ENCODE measurements around the gene PHKA2. TPM values are rescaled to one million over a fixed set of nuclear protein-coding genes. Genes with fewer than 3 reads are reported as not detected.

Gene PHKA2
- total RNA-seq, 4 donors from 2014 or later, result 17.4 to 30.0 (median 20.2) TPM

GRCh38 chrX:18964026-18964425 lies 19.9 kb downstream of the PHKA2 start:
- 64 to 65% methylated on average over 4 of the region's 4 CpGs for WGBS, 2 donors
- Histone ChIP-seq H3K27me3 (no peaks in the 10 kb centered on the region), H3K4me1 (no peaks in the 10 kb centered on the region), H3K27ac (no peak overlapping the region), H3K9me3 (no peaks in the 10 kb centered on the region), H3K36me3 (no peaks in the 10 kb centered on the region), H3K4me3 (replicated peaks in 1 of 3) (no peak overlapping the region)
- no peak for DNase-seq
- intact Hi-C loops (cut with DNase I), result no loop called here
- TF ChIP-seq POLR2A (IDR thresholded peaks at IDR 0.05) (no peak), CTCF (IDR thresholded peaks at IDR 0.05) (no peak)

- Histone ChIP-seq H3K27me3 (no peaks in the 10 kb centered on the region), H3K27ac (no peak overlapping the region), H3K9me3 (no peaks in the 10 kb centered on the region), H3K4me1 (no peaks in the 10 kb centered on the region), H3K4me3 (replicated peaks in 1 of 3) (no peak overlapping the region), H3K36me3 (no peaks in the 10 kb centered on the region)
- TF ChIP-seq POLR2A (IDR thresholded peaks at IDR 0.05) (no peak), CTCF (IDR thresholded peaks at IDR 0.05) (no peak)
- intact Hi-C loops (cut with DNase I), result no loop called here
- DNase-seq, result no peak
Measured at GRCh38 chrX:18962329-18962728, 21.6 kb downstream of the PHKA2 start.

GRCh38 chrX:18961686-18962085 lies 22.2 kb downstream of the PHKA2 start:
- no peaks in the 10 kb centered on the region for H3K9me3 ChIP-seq
- H3K27me3 ChIP-seq, result no peaks in the 10 kb centered on the region
- TF ChIP-seq CTCF (IDR thresholded peaks at IDR 0.05) (no peak), POLR2A (IDR thresholded peaks at IDR 0.05) (no peak)
- H3K27ac ChIP-seq, result no peak overlapping the region
- H3K4me3 ChIP-seq (replicated peaks in 1 of 3), result no peak overlapping the region
- no peaks in the 10 kb centered on the region for H3K36me3 ChIP-seq
- 81 to 93% methylated on average over 2 of the region's 2 CpGs for WGBS, 2 donors
- H3K4me1 ChIP-seq, result no peaks in the 10 kb centered on the region
- intact Hi-C loops (cut with DNase I), result no loop called here
- no peak for DNase-seq

- no peak for DNase-seq
- Histone ChIP-seq H3K36me3 (no peaks in the 10 kb centered on the region), H3K27ac (no peak overlapping the region), H3K4me1 (no peaks in the 10 kb centered on the region), H3K4me3 (replicated peaks in 1 of 3) (no peak overlapping the region), H3K9me3 (no peaks in the 10 kb centered on the region), H3K27me3 (no peaks in the 10 kb centered on the region)
- WGBS, 2 donors, result 91 to 97% methylated on average over 7 of the region's 7 CpGs
- intact Hi-C loops (cut with DNase I), result no loop called here
- TF ChIP-seq POLR2A (IDR thresholded peaks at IDR 0.05) (no peak), CTCF (IDR thresholded peaks at IDR 0.05) (no peak)
Measured at GRCh38 chrX:18956303-18957032, 27.4 kb downstream of the PHKA2 start.

- H3K9me3 ChIP-seq, result no peaks in the 10 kb centered on the region
- 96 to 100% methylated on average over 4 of the region's 4 CpGs for WGBS, 2 donors
- no peaks in the 10 kb centered on the region for H3K4me1 ChIP-seq
- TF ChIP-seq POLR2A (IDR thresholded peaks at IDR 0.05) (no peak), CTCF (IDR thresholded peaks at IDR 0.05) (no peak)
- H3K36me3 ChIP-seq, result no peaks in the 10 kb centered on the region
- no peak overlapping the region for H3K4me3 ChIP-seq (replicated peaks in 1 of 3)
- DNase-seq, result no peak
- H3K27me3 ChIP-seq, result no peaks in the 10 kb centered on the region
- H3K27ac ChIP-seq, result no peak overlapping the region
- intact Hi-C loops (cut with DNase I), result no loop called here
Measured at GRCh38 chrX:18955676-18956075, 28.2 kb downstream of the PHKA2 start.
